Fibroblast of pulmonary artery (primary cell): ENCODE data around the gene CD44.

ENCODE experiments used
- DNase-seq: peaks from one replicate; pipeline ENCODE4 v3.0.0-alpha.2; 2010; ENCODE audit warnings: low read depth
- H3K4me3 ChIP-seq: replicated peaks from 2 replicates; pipeline ENCODE4 v1.5.1; 2011; ENCODE audit warnings: low read depth, mild to moderate bottlenecking, control low read depth, low read length, moderate library complexity
- CTCF ChIP-seq: IDR thresholded peaks from 2 replicates; pipeline ENCODE4 v1.5.1; 2011; ENCODE audit warnings: mild to moderate bottlenecking, control low read depth, low read length, inconsistent platforms; ENCODE audit errors: missing control alignments

Gene CD44

GRCh38 chr11:35138606-35138942 is 397 bp upstream of the CD44 start:
- H3K4me3 ChIP-seq: peak overlapping the region; percentile 82
- DNase-seq: no peak
- no peak for TF ChIP-seq CTCF

DNA sequence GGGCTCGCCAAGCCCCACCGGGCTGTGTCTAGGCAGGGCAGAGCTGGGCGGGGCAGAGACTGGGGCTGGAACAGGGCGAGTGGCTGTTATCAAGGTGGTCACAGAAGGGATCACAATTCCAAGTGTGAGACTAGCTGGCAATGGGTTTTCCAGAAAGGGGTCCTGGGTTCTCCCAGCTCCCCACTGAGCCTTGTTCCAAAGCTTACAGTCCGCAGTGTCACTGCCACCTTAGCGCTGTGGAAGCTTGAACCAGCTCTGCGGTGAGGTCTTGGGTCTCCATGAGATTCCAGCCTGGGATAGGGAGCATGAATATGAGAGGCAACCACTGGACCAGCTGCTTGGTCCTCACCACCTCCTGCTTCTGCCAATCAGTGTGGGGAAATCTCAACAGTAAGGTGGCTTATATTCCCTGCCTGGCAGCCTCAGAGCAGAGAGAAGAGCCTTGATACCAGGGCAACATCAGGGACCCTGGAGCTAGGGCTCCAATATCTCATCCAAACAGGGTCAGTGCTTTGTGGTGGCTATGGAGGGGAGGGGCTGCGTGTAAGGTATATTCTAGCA is 831 bp downstream of the CD44 start:
- peak overlapping the region; percentile 82 for H3K4me3 ChIP-seq
- DNase-seq: no peak
- no peak for TF ChIP-seq CTCF

- TF ChIP-seq CTCF: no peak
- no peak for DNase-seq
- H3K4me3 ChIP-seq: peak overlapping the region; percentile 82
These were observed 2.1 kb downstream of the CD44 start for GRCh38 chr11:35141071-35141470.

- no peak for TF ChIP-seq CTCF
- peak overlapping the region; percentile 82 for H3K4me3 ChIP-seq
- no peak for DNase-seq
These were observed 2.6 kb downstream of the CD44 start for GRCh38 chr11:35141571-35141971.

GRCh38 chr11:35142481-35143075 is 3.6 kb downstream of the CD44 start:
- H3K4me3 ChIP-seq: peak overlapping the region; percentile 1
- peak; percentile 70 for DNase-seq
- TF ChIP-seq CTCF: no peak

GRCh38 chr11:35143297-35144135 is 4.5 kb downstream of the CD44 start:
- no peak overlapping the region for H3K4me3 ChIP-seq
- no peak for DNase-seq
- TF ChIP-seq CTCF: no peak
